ENCODE data around the gene SPECC1. TPM values are rescaled to one million over a fixed set of nuclear protein-coding genes. Genes with fewer than 3 reads are reported as not detected.

SPECC1 gene
- total and polyA plus RNA-seq, 10 of the 15 experiments (the other 5 are each of a cell fraction or from before 2014, with no cell fraction given): 6.4 to 40.6 (median 23.9) TPM

GRCh38 chr17:20213449-20213848 is 204.3 kb downstream of the SPECC1 start:
- ChIA-PET POLR2A (no interaction called here), CTCF (no interaction called here)

More at GRCh38 chr17:20213449-20213848, 204.3 kb downstream of the SPECC1 start:
- no peaks in the 10 kb centered on the region for H3K9me3 ChIP-seq (replicated peaks; ENCODE audit: control insufficient read depth, insufficient read depth, low read length)
- H3K27ac ChIP-seq (ENCODE audit: control insufficient read depth, insufficient read depth): no peak overlapping the region
- no TSS peak for BruUV-seq (replicated peaks)
- ATAC-seq: no peak
- DNase-seq (ENCODE audit: low read depth, low spot score): no peak
- H3K79me2 ChIP-seq (ENCODE audit: control insufficient read depth, insufficient read depth, low read length): no peaks in the 10 kb centered on the region
- TF ChIP-seq CREM (IDR thresholded peaks at IDR 0.05; ENCODE audit: low read depth): no peak
- TF ChIP-seq ZNF622 (IDR thresholded peaks at IDR 0.05): no peak
- TF ChIP-seq HCFC1 (IDR thresholded peaks at IDR 0.05; ENCODE audit: low read length): no peak
- TF ChIP-seq RAD51 (IDR thresholded peaks at IDR 0.05): no peak
- no peak for TF ChIP-seq ZBTB40 (IDR thresholded peaks at IDR 0.05; ENCODE audit: borderline replicate concordance)
- no peak for TF ChIP-seq YBX1 (IDR thresholded peaks at IDR 0.05)
- no peak for TF ChIP-seq USF2 (IDR thresholded peaks at IDR 0.05; ENCODE audit: borderline replicate concordance, low read depth, low read length)
- TF ChIP-seq BRCA1 (IDR thresholded peaks at IDR 0.05; ENCODE audit: low read depth, low read length): no peak
- TF ChIP-seq REST (IDR thresholded peaks at IDR 0.05; ENCODE audit: low read depth, low read length): no peak
- TF ChIP-seq USF1 (IDR thresholded peaks at IDR 0.05; ENCODE audit: borderline replicate concordance, extremely low read length, insufficient read depth, low read depth, low read length): no peak
- no peak for TF ChIP-seq MEF2B (IDR thresholded peaks at IDR 0.05; ENCODE audit: partially characterized antibody, poor library complexity, severe bottlenecking)
- no peak for TF ChIP-seq HDGF (IDR thresholded peaks at IDR 0.05)
- no peak for TF ChIP-seq JUND (IDR thresholded peaks at IDR 0.05; ENCODE audit: low read depth, low read length)
- no peaks in the 10 kb centered on the region for H3K27me3 ChIP-seq (replicated peaks in 1 of 2; ENCODE audit: control insufficient read depth in 2 of 2, insufficient read depth in 2 of 2, low read length in 1 of 2)
- H4K20me1 ChIP-seq (ENCODE audit: control insufficient read depth, insufficient read depth): no peaks in the 10 kb centered on the region
- H3K4me2 ChIP-seq (ENCODE audit: control insufficient read depth, insufficient read depth): no peak overlapping the region
- no peak overlapping the region for H2AFZ ChIP-seq (ENCODE audit: control insufficient read depth, low read depth, low read length)
- intact Hi-C loops (cut with micrococcal nuclease; ENCODE audit: unreplicated experiment) (no loop called here), in situ Hi-C loops (cut with MboI) (no loop called here)
- RAD21 ChIA-PET (ENCODE audit: unreplicated experiment): no interaction called here
- no peak for FAIRE-seq
- no peaks in the 10 kb centered on the region for H3K36me3 ChIP-seq (ENCODE audit: control insufficient read depth in 2 of 2, insufficient read depth in 2 of 2, low read length in 1 of 2)
- no peak overlapping the region for H3K4me3 ChIP-seq
- SMC1A ChIA-PET (ENCODE audit: uncharacterized antibody, unreplicated experiment): interaction anchor here (0.9 kb wide), 1 partner anchor 9 kb away, joined by 3 read pairs; no protein-coding TSS in a partner anchor
- H3K4me1 ChIP-seq (ENCODE audit: control insufficient read depth, insufficient read depth, low read length): peaks cover 3% of the 10 kb centered on the region; the same call in 1 of the 2 replicates
- no peak overlapping the region for H3K9ac ChIP-seq (ENCODE audit: control insufficient read depth, insufficient read depth, low read length)
